VCaP (cell line): ENCODE measurements around the gene MIAT.
A peak's percentile ranks its signal among the peaks of the same experiment; 100 is the strongest.

Experiments
- H3K27ac ChIP-seq: fragments of 450-650 bp; 2 replicates; pipeline ENCODE4 v1.5.1; 2017
- CTCF ChIP-seq: fragments of 450-650 bp; conservative IDR thresholded peaks from 2 replicates; pipeline ENCODE4 v1.5.1; 2017; ENCODE audit warnings: mild to moderate bottlenecking, moderate library complexity

The MIAT gene

GRCh38 chr22:26679003-26679629, 21.7 kb downstream of the MIAT start:
- peak; percentile 93 for TF ChIP-seq CTCF
- no peak overlapping the region for H3K27ac ChIP-seq

GRCh38 chr22:26680485-26680884, 23.1 kb downstream of the MIAT start:
- no peak overlapping the region for H3K27ac ChIP-seq
- no peak for TF ChIP-seq CTCF

- H3K27ac ChIP-seq, result no peak overlapping the region
These were observed 24.0 kb downstream of the MIAT start for GRCh38 chr22:26681395-26681821.

GRCh38 chr22:26684168-26684567, 26.8 kb downstream of the MIAT start:
- TF ChIP-seq CTCF, result no peak

More at GRCh38 chr22:26681395-26681821, 24.0 kb downstream of the MIAT start:
- TF ChIP-seq CTCF, result no peak

GRCh38 chr22:26685601-26686000, 28.2 kb downstream of the MIAT start:
- no peak for TF ChIP-seq CTCF
- no peak overlapping the region for H3K27ac ChIP-seq

More at GRCh38 chr22:26684168-26684567, 26.8 kb downstream of the MIAT start:
- no peak overlapping the region for H3K27ac ChIP-seq

- no peak for TF ChIP-seq CTCF
- no peak overlapping the region for H3K27ac ChIP-seq
These were observed 30.1 kb downstream of the MIAT start for GRCh38 chr22:26687439-26687838.

- no peak for TF ChIP-seq CTCF
- H3K27ac ChIP-seq, result no peak overlapping the region
These were observed 32.3 kb downstream of the MIAT start for GRCh38 chr22:26689513-26690301.
